K562 (cell line): ENCODE results near the gene SIRPG. TPM values are rescaled to one million over a fixed set of nuclear protein-coding genes. Genes with fewer than 3 reads are reported as not detected.

Source experiments
- ATAC-seq: fragments of 200-7000 bp; cut with Tn5 transposase; 3 replicates; pipeline ENCODE4 v1.9.1; 2020; ENCODE audit warnings: moderate library complexity
- BruUV-seq: library from RNA; stranded (reverse); fragments of 400-500 nt; replicated peaks from 2 replicates; lab custom pipeline; 2021; lab: Mats Ljungman, UMichigan
- CTCF ChIA-PET: fragments of 300-600 bp; formaldehyde crosslinking; extraction: SDS; loops from one replicate; lab custom pipeline; 2021; ENCODE audit warnings: low intra/inter-chr PET ratio; lab: Yijun Ruan, JAX
- POLR2A ChIA-PET: fragments of 300-600, 350-650 bp; sonication (Branson Sonifier 250); formaldehyde crosslinking; extraction: SDS; loops from one replicate; lab custom pipeline; 2021; ENCODE audit warnings: antibody characterized with exemption, inconsistent platforms; lab: Yijun Ruan, JAX
- DNase-seq, 4 experiments: peaks; one replicate each; pipeline versions ENCODE4 v3.0.0 to v3.0.0-alpha.2; 2011 to 2018; ENCODE audit warnings: low spot score in 3 of 4, mixed read lengths in 3 of 4; ENCODE audit errors: extremely low read depth in 1 of 4
- FAIRE-seq: peaks from 2 replicates; lab custom pipeline; 2011; peaks lifted over from hg19 to GRCh38; lab: Jason Lieb, UNC
- H2AFZ ChIP-seq: 2 replicates; pipeline ENCODE4 v1.6.0; 2011; ENCODE audit warnings: low read depth, low read length, control low read depth, inconsistent platforms
- H3K27ac ChIP-seq: fragments of 200-600 bp; 3 replicates; pipeline ENCODE4 v1.8.0; 2011; ENCODE audit warnings: low read depth, mild to moderate bottlenecking, control low read depth, inconsistent platforms, low read length, moderate library complexity, mixed read lengths; ENCODE audit errors: extremely low read depth
- H3K27me3 ChIP-seq, 2 experiments: fragments of 300-600 bp in 1 of 2; 2 replicates in 1 of 2; 3 replicates in 1 of 2; pipeline versions ENCODE4 v1.6.0 to v1.8.0; 2011; ENCODE audit warnings: inconsistent platforms in 2 of 2, low read length in 2 of 2, mild to moderate bottlenecking in 1 of 2, mixed read lengths in 1 of 2, moderate library complexity in 1 of 2; ENCODE audit not compliant: control insufficient read depth in 2 of 2, insufficient read depth in 2 of 2
- H3K36me3 ChIP-seq: fragments of 300-600 bp; 3 replicates; pipeline ENCODE4 v1.8.0; 2011; ENCODE audit warnings: mild to moderate bottlenecking, low read length, inconsistent platforms; ENCODE audit not compliant: control insufficient read depth, insufficient read depth
- H3K4me1 ChIP-seq, 2 experiments: fragments of 200-600 bp in 1 of 2; replicated peaks in 1 of 2; 2 replicates in 1 of 2; 3 replicates in 1 of 2; pipeline versions ENCODE4 v1.5.1 to v1.8.0; 2011; ENCODE audit warnings: inconsistent platforms in 2 of 2, low read length in 2 of 2, mild to moderate bottlenecking in 1 of 2, mixed read lengths in 1 of 2, moderate library complexity in 1 of 2; ENCODE audit not compliant: control insufficient read depth in 2 of 2, insufficient read depth in 2 of 2
- H3K4me2 ChIP-seq: 2 replicates; pipeline ENCODE4 v1.6.1; 2011; ENCODE audit warnings: low read length, control low read depth, inconsistent platforms, mixed read lengths; ENCODE audit not compliant: insufficient read depth
- H3K4me3 ChIP-seq: fragments of 200-600 bp; sonication (generic), shearing (Covaris generic); 2 replicates; pipeline ENCODE4 v1.5.1; 2016; ENCODE audit warnings: control low read depth, inconsistent platforms
- H3K79me2 ChIP-seq: fragments of 200-600 bp; 3 replicates; pipeline ENCODE4 v1.8.0; 2011; ENCODE audit warnings: low read length, inconsistent platforms; ENCODE audit not compliant: control insufficient read depth, insufficient read depth
- H3K9ac ChIP-seq, 2 experiments: 2 replicates each; pipeline versions ENCODE4 v1.6.0 to v1.6.1; 2011; ENCODE audit warnings: low read depth in 2 of 2, low read length in 2 of 2, control low read depth in 1 of 2, inconsistent platforms in 1 of 2, mild to moderate bottlenecking in 1 of 2, mixed read lengths in 1 of 2; ENCODE audit not compliant: insufficient read depth in 1 of 2
- H3K9me1 ChIP-seq: one replicate; pipeline ENCODE4 v1.6.0; 2011; ENCODE audit warnings: inconsistent platforms, mild to moderate bottlenecking, low read length, moderate library complexity; ENCODE audit not compliant: control insufficient read depth, insufficient read depth
- H3K9me3 ChIP-seq: replicated peaks from 2 replicates; pipeline ENCODE4 v1.5.1; 2011; ENCODE audit warnings: low read depth, low read length, inconsistent platforms; ENCODE audit not compliant: control insufficient read depth, insufficient read depth
- H4K20me1 ChIP-seq: replicated peaks from 2 replicates; pipeline ENCODE4 v1.6.1; 2011; ENCODE audit warnings: low read length, inconsistent platforms, mixed read lengths; ENCODE audit not compliant: control insufficient read depth, insufficient read depth
- FOXA1 ChIP-seq: fragments of 450-650 bp; IDR thresholded peaks from 2 replicates; pipeline ENCODE4 v1.6.1; 2016; ENCODE audit warnings: mild to moderate bottlenecking, borderline replicate concordance
- GABPB2 ChIP-seq: fragments of 250-450 bp; sonication (Bioruptor Pico); conservative IDR thresholded peaks from 2 replicates; pipeline ENCODE4 v1.5.1; 2021; ENCODE audit warnings: mild to moderate bottlenecking
- KLF13 ChIP-seq: fragments of 450-650 bp; IDR thresholded peaks from 2 replicates; pipeline ENCODE4 v1.6.1; 2016; ENCODE audit warnings: missing genetic modification characterization, low read depth, mild to moderate bottlenecking, missing compliant biosample characterization, moderate library complexity, borderline replicate concordance
- MTA2 ChIP-seq: fragments of 450-650 bp; IDR thresholded peaks from 2 replicates; pipeline ENCODE4 v1.6.1; 2016; ENCODE audit warnings: low read depth
- SRSF1 ChIP-seq: fragments of 200-400 bp; formaldehyde crosslinking; IDR thresholded peaks from 2 replicates; pipeline ENCODE4 v1.6.1; 2017; ENCODE audit warnings: mild to moderate bottlenecking, low read depth, low read length, moderate library complexity
- TRIM24 ChIP-seq, 2 experiments: fragments of 450-650 bp; IDR thresholded peaks; 2 replicates each; pipeline ENCODE4 v1.6.1; 2016
- ZMIZ1 ChIP-seq, 2 experiments: fragments of 150-350 bp in 1 of 2; IDR thresholded peaks; 2 replicates each; pipeline ENCODE4 v1.6.1; 2012 to 2016; ENCODE audit warnings: low read depth in 2 of 2, low read length in 2 of 2, mild to moderate bottlenecking in 1 of 2, moderate library complexity in 1 of 2
- ZNF12 ChIP-seq: sonication (generic); formaldehyde crosslinking; IDR thresholded peaks from 2 replicates; pipeline ENCODE4 v1.4.0; 2020; ENCODE audit warnings: mild to moderate bottlenecking, missing genetic modification reagents
- WGBS: fragments of 100-300 bp; shearing (Covaris generic); methylation state at CpG from one replicate; pipeline ENCODE4 v1.1.6; 2016; ENCODE audit warnings: low coverage, mixed read lengths; ENCODE audit not compliant: insufficient coverage; ENCODE audit errors: missing lambda C conversion rate; 5-methylcytosine and 5-hydroxymethylcytosine counted together
- in situ Hi-C: fragments of 300-500 bp; cut with MboI; formaldehyde crosslinking; loops from 4 replicates; pipeline ENCODE4 v1.15.0; 2018; ENCODE audit warnings: inconsistent platforms, mixed read lengths
- intact Hi-C: fragments of 100-400 bp; cut with micrococcal nuclease; formaldehyde crosslinking; loops from 2 replicates; pipeline ENCODE4 v1.14.2; 2022
- polyA plus RNA-seq, 8 experiments: library from polyadenylated mRNA; depleted of rRNA in 4 of 8; stranded (reverse) in 5 of 8; unstranded in 3 of 8; fragments of >200 nt; fragmentation: Nextera tagmentation in 2 of 8; fragmentation: Illumina TruSeq in 1 of 8; extraction: Ambion mirVana in 2 of 8; extraction: Trizol in 1 of 8; gene quantifications; 2 replicates each; pipeline versions ENCODE4 v1.2.1 to v1.2.3, GENCODE V29; 2011 to 2014; ENCODE audit warnings: inconsistent platforms in 1 of 8, missing spikeins in 1 of 8
- total RNA-seq, 7 experiments: library from RNA; depleted of rRNA in 6 of 7; stranded (reverse); fragments of >200 nt in 6 of 7; fragmentation: Illumina TruSeq in 2 of 7; extraction: Trizol in 2 of 7; gene quantifications; 2 replicates each; pipeline versions ENCODE4 v1.2.1 to v1.2.3, GENCODE V29; 2011 to 2021; ENCODE audit warnings: low replicate concordance in 1 of 7
- TF ChIP-seq, protein P1 (sequence below), 2 experiments: fragments of 450-650 bp; IDR thresholded peaks; 2 replicates each; pipeline ENCODE4 v1.6.1; 2016

SIRPG gene
- total and polyA plus RNA-seq, 9 of the 15 experiments (the other 6 are each of a cell fraction or from before 2014, with no cell fraction given) = not detected

- TF ChIP-seq ZMIZ1 (IDR thresholded peaks at IDR 0.05; ENCODE audit: low read depth in 2 of 2, low read length in 2 of 2) (no peak), KLF13 (no peak), MTA2 (no peak), ZNF12 (no peak), TRIM24 (IDR thresholded peaks at IDR 0.05) (no peak)
Measured at GRCh38 chr20:1697592-1697991, 40.0 kb upstream of the SIRPG start (continued).

DNA sequence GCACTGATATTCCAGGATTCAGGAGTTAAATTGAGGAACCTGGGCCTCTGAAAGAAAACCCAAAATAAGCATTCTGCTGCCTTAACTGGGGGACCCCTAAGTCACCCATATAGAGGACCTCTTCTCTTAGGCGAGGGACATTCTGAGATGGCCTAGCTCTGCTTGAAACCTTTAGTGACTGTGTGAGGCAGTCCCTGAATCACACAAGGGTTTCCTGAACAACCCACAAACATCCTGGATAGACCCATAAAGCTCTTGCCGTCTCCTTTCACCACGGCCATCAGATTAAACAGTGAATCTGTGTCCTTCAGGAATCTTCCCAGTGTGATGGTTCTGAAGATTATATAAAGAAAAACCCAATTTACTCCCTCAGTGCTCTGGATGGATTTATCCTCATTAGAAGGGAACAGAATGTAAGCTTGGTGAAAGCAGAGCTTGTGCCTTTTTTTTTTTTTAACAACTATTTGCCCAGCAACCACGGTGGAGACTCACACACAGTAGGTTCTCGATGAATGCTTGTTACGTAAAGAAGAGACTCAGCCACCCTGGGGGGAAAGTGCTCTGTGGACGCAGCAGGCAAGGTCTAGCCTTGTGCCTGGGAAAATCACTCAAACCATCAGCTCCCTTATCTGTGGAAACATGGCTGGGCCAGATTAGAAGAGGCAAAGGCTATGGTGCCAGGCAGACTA is 39.1 kb upstream of the SIRPG start:
- 1% methylated on average over 6 of the region's 7 CpGs for WGBS

More for the DNA sequence above, 39.1 kb upstream of the SIRPG start:
- H3K36me3 ChIP-seq = no peaks in the 10 kb centered on the region
- H4K20me1 ChIP-seq = no peaks in the 10 kb centered on the region
- ChIA-PET CTCF (no interaction called here), POLR2A (interaction anchor here (0.6 kb wide), 1 partner anchor 242 kb away, joined by 3 read pairs; no protein-coding TSS in a partner anchor)
- no peaks in the 10 kb centered on the region for H3K4me1 ChIP-seq
- H3K9ac ChIP-seq = no peak overlapping the region
- no peak overlapping the region for H2AFZ ChIP-seq
- no peak for DNase-seq
- intact Hi-C loops = no loop called here
- in situ Hi-C loops = no loop called here
- H3K4me3 ChIP-seq = no peak overlapping the region
- BruUV-seq = no TSS peak
- no peak overlapping the region for H3K4me2 ChIP-seq
- no peaks in the 10 kb centered on the region for H3K9me3 ChIP-seq
- no peaks in the 10 kb centered on the region for H3K9me1 ChIP-seq
- no peak for ATAC-seq
- H3K79me2 ChIP-seq = no peaks in the 10 kb centered on the region
- no peak overlapping the region for H3K27ac ChIP-seq
- no peak for FAIRE-seq
- TF ChIP-seq, protein P1, sequence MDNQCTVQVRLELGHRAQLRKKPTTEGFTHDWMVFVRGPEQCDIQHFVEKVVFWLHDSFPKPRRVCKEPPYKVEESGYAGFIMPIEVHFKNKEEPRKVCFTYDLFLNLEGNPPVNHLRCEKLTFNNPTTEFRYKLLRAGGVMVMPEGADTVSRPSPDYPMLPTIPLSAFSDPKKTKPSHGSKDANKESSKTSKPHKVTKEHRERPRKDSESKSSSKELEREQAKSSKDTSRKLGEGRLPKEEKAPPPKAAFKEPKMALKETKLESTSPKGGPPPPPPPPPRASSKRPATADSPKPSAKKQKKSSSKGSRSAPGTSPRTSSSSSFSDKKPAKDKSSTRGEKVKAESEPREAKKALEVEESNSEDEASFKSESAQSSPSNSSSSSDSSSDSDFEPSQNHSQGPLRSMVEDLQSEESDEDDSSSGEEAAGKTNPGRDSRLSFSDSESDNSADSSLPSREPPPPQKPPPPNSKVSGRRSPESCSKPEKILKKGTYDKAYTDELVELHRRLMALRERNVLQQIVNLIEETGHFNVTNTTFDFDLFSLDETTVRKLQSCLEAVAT (IDR thresholded peaks at IDR 0.05) = no peak
- TF ChIP-seq FOXA1 = no peak
- no peak for TF ChIP-seq GABPB2
- TF ChIP-seq SRSF1 = no peak
- TF ChIP-seq, all 486 proteins: peak for 0
- no peaks in the 10 kb centered on the region for H3K27me3 ChIP-seq
